H7 (cell line): Measurements from ENCODE around the gene PCID2. TPM values are rescaled to one million over a fixed set of nuclear protein-coding genes. Genes with fewer than 3 reads are reported as not detected.

Experiments used
- DNase-seq: peaks from one replicate; pipeline ENCODE4 v3.0.0; 2012
- H3K27me3 ChIP-seq: 2 replicates; pipeline ENCODE4 v1.6.0; 2011; ENCODE audit warnings: mild to moderate bottlenecking, low read length; ENCODE audit not compliant: control insufficient read depth, insufficient read depth
- H3K36me3 ChIP-seq: replicated peaks from 2 replicates; pipeline ENCODE4 v1.5.1; 2011; ENCODE audit warnings: low read length; ENCODE audit not compliant: control insufficient read depth, insufficient read depth
- H3K4me3 ChIP-seq: 2 replicates; pipeline ENCODE4 v1.5.1; 2011; ENCODE audit warnings: low read depth, mild to moderate bottlenecking, control low read depth, low read length, moderate library complexity; ENCODE audit not compliant: insufficient read depth
- total RNA-seq: library from RNA; depleted of rRNA; stranded (reverse); fragments of >200 nt; shearing (Covaris generic); gene quantifications from 2 replicates; pipeline ENCODE4 v1.2.3, GENCODE V29; 2014

PCID2 gene
- total RNA-seq, 1 experiment from 2014 or later: 82.1 TPM

- no peaks in the 10 kb centered on the region for H3K27me3 ChIP-seq
- no peak overlapping the region for H3K4me3 ChIP-seq
- H3K36me3 ChIP-seq: peaks cover 40% of the 10 kb centered on the region
- no peak for DNase-seq
Observed at GRCh38 chr13:113229161-113229560, 20.7 kb upstream of the PCID2 start.

GRCh38 chr13:113226873-113227450 is 18.5 kb upstream of the PCID2 start:
- H3K4me3 ChIP-seq: no peak overlapping the region
- H3K36me3 ChIP-seq: peaks cover 47% of the 10 kb centered on the region
- H3K27me3 ChIP-seq: no peaks in the 10 kb centered on the region
- no peak for DNase-seq

- Histone ChIP-seq H3K27me3 (no peaks in the 10 kb centered on the region), H3K4me3 (no peak overlapping the region), H3K36me3 (peaks cover 51% of the 10 kb centered on the region)
- no peak for DNase-seq
Observed at GRCh38 chr13:113225515-113225914, 17.0 kb upstream of the PCID2 start.

GRCh38 chr13:113224486-113224885 is 16.0 kb upstream of the PCID2 start:
- H3K27me3 ChIP-seq: no peaks in the 10 kb centered on the region
- no peak for DNase-seq
- no peak overlapping the region for H3K4me3 ChIP-seq
- peaks cover 50% of the 10 kb centered on the region for H3K36me3 ChIP-seq

- no peaks in the 10 kb centered on the region for H3K27me3 ChIP-seq
- no peak for DNase-seq
- H3K36me3 ChIP-seq: peaks cover 46% of the 10 kb centered on the region
- no peak overlapping the region for H3K4me3 ChIP-seq
Observed at GRCh38 chr13:113223070-113223469, 14.6 kb upstream of the PCID2 start.

- Histone ChIP-seq H3K27me3 (no peaks in the 10 kb centered on the region), H3K36me3 (peaks cover 33% of the 10 kb centered on the region), H3K4me3 (no peak overlapping the region)
- DNase-seq: peak; percentile 70
Observed at GRCh38 chr13:113220877-113221276, 12.4 kb upstream of the PCID2 start.

GRCh38 chr13:113220141-113220598 is 11.7 kb upstream of the PCID2 start:
- Histone ChIP-seq H3K27me3 (no peaks in the 10 kb centered on the region), H3K4me3 (no peak overlapping the region), H3K36me3 (peaks cover 30% of the 10 kb centered on the region)
- DNase-seq: no peak

- H3K36me3 ChIP-seq: peaks cover 24% of the 10 kb centered on the region
- no peaks in the 10 kb centered on the region for H3K27me3 ChIP-seq
- DNase-seq: no peak
- H3K4me3 ChIP-seq: no peak overlapping the region
Observed at GRCh38 chr13:113219256-113219940, 10.9 kb upstream of the PCID2 start.

- no peak for DNase-seq
- Histone ChIP-seq H3K4me3 (no peak overlapping the region), H3K36me3 (peaks cover 20% of the 10 kb centered on the region), H3K27me3 (no peaks in the 10 kb centered on the region)
Observed at GRCh38 chr13:113218586-113218985, 10.1 kb upstream of the PCID2 start.

GRCh38 chr13:113216254-113217048 is 8.0 kb upstream of the PCID2 start:
- Histone ChIP-seq H3K27me3 (no peaks in the 10 kb centered on the region), H3K36me3 (peaks cover 14% of the 10 kb centered on the region), H3K4me3 (no peak overlapping the region)
- peak; percentile 78 for DNase-seq

GRCh38 chr13:113211774-113212173 is 3.3 kb upstream of the PCID2 start:
- H3K36me3 ChIP-seq: peaks cover 1% of the 10 kb centered on the region; the same call in 1 of the 2 replicates
- no peaks in the 10 kb centered on the region for H3K27me3 ChIP-seq
- peak; percentile 54 for DNase-seq
- no peak overlapping the region for H3K4me3 ChIP-seq

GRCh38 chr13:113210833-113211232 is 2.4 kb upstream of the PCID2 start:
- H3K36me3 ChIP-seq: peaks cover 5% of the 10 kb centered on the region
- DNase-seq: no peak
- no peaks in the 10 kb centered on the region for H3K27me3 ChIP-seq
- peak overlapping the region; percentile 91; the same call in 1 of the 2 replicates for H3K4me3 ChIP-seq

GRCh38 chr13:113209759-113210421 is 1.4 kb upstream of the PCID2 start:
- H3K36me3 ChIP-seq: peaks cover 5% of the 10 kb centered on the region

GRCh38 chr13:113209336-113209758 is 878 bp upstream of the PCID2 start, which contains the start of gene CUL4A:
Gene CUL4A (plus strand): TSS chr13:113209613. CDS start chr13:113209628, 15 bp downstream.
- H3K4me3 ChIP-seq: peak within 1 kb of the TSS; percentile 91
- peaks cover 5% of the 10 kb centered on the region for H3K36me3 ChIP-seq
- no peaks in the 10 kb centered on the region for H3K27me3 ChIP-seq
- peak; percentile 95 for DNase-seq

More at GRCh38 chr13:113209759-113210421, 1.4 kb upstream of the PCID2 start:
- peak; percentile 83 for DNase-seq
- Histone ChIP-seq H3K4me3 (peak overlapping the region; percentile 91), H3K27me3 (no peaks in the 10 kb centered on the region)
